Fibroblast of skin of back (primary cell): Measurements from ENCODE around the gene TPRX2.
"Not testable (repeated sequence)": the region's sequence is repeated elsewhere in the genome, so short reads cannot be mapped to it uniquely, and the experiment has no call there.

Source experiments
- DNase-seq: peaks from one replicate; pipeline ENCODE4 v3.0.0-alpha.2; 2013

The TPRX2 gene

DNA sequence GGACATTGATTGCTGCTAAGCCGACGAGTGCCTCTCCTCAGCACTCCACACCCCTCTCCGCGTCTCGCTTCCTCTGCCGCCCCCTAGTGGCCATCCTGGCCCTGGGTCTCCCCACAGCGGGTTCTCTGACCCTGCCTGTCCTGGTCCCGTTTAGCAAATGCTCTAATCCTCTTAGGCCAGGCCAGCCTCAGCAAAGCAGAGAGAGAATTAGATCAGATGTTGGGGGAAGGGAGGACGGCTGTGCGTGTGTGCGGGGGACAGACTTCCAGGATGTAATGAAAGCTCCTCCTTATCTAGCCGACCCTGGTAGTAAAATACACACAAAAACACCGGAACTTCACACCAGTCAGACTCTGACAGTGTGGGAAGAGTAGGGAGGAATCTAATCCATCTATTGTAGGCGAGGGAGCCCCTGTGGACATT, 4.5 kb downstream of the TPRX2 start:
- peak; percentile 63 for DNase-seq

DNA sequence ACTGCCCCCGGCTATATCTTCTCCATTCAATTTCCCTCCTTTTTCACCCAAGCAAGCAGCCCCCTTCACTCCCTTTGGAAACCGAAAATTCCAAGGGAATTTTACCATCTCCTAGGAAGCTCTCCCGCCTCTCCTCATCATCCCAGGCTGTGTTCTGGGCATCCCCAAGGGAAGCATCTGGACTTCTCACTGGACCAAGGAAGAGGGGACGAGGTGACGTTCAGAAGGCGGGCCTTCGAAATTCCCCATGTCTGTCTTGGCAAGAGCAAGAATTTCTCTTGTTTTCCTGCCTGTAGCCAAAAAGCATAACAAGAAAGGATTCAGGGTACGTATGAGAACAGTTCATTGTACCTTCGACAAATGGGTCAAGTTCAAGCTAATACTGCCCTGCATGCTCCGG, 6.1 kb downstream of the TPRX2 start:
- no peak for DNase-seq

DNA sequence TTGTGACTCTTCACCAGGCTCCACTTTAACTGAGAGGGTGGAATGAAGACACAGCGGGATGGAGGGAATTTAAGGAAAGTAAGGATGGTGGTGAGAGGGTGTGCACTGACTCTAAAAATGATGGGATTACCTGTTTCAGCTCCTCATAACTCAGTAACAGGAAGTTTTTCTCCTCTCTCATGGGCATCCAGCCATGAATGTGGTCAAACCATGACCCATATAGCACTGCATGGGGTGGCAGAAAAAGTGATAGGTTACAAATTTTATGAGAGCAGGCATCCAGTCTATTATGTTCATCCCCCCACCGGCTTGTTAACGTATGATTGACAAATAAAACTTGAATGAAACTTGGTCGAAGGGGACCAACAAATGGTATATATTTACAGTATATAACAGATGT, 19.9 kb downstream of the TPRX2 start:
- no peak for DNase-seq

DNA sequence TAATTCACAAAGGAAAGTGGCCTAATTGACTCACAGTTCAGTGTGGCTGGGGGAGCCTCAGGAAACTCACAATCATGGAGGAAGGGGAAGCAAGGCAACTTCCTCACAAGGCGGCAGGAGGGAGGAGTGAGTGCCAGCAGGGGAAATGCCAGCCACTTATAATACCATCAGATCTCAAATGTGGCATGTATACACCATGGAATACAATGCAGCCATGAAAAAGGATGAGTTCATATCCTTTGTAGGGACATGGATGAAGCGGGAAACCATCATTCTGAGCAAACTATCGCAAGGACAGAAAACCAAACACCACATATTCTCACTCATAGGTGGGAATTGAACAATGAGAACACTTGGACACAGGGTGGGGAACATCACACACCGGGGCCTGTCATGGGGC, 20.4 kb downstream of the TPRX2 start:
- DNase-seq = not testable (repeated sequence)

DNA sequence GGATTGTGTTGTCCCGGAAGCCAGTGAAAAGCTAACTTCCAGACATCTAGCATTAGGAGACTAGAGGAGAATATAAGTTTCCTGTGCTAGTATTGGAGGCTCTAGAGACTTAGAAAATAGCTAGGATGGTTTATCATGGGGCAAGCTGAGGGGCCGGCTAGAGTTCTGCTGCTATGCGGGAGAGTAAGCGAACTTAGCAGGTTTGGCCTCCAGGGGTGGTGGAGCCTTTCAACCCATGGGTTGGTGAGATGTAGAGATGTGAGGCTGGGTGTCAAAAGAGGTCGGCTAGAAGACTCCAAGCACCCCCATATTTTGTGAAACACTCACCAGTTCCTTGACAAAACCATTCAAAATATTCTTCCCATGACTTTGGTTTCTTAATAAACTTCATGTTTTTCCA, 22.7 kb downstream of the TPRX2 start:
- no peak for DNase-seq

DNA sequence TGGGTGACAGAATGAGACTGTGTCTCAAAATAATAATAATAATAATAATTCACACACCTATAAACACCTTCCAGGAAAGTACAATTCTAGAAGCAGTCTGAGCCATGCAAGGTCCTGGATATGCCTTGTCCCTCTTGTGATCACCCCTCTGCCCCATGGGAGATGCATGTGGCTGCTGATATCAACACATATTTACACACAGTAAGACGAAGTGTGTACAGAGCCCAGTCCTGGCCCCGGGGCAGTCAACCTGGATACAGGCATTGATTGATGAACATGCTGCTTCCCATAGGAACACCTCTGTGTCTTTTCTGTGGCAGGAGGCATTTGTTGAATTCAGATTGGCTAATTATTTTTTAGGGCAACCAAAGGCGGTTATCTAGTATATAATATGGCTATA, 23.9 kb downstream of the TPRX2 start:
- no peak for DNase-seq

DNA sequence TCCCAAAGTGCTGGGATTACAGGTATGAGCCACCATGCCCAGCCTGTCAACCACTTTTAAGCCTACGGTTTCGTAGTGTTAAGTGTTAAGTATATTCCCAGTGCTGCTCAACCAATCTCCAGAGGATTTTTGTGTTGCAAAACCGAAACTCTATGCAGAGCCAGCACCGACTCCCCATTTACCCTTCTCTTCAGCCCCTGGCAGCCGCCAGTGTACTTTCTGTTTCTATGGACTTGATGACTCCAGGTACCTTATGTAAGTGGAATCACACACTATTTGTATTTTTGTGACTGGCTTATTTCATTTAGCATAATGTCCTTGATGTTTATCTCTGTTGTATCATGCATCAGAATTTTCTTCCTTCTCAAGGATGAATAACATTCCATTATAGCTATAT, 26.0 kb downstream of the TPRX2 start:
- DNase-seq = no peak

DNA sequence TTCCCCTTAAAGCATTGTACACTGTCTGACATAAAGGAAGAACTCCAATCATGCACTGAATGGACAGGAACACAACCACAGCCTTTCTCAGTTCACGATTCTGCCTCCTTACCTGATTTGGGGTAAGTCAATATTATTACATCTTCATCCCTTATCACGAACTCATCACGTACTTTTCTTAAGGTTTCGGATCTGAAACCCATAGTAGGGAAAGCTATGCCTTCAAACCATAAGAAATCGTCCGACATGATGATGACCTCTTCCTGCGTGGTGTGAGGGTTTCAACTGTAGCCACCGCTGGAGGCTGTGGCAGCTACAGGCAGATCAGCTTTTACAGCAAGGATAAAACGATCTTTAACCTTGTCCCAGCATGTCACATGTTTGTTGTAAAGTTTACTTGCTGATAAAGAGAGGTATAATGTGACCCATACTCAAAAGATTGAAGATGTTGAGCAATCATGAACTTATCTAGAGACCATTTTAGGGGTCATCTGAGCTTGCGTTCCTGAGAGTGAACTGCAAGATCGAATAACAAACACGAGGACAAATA, 27.1 kb downstream of the TPRX2 start, which contains the start of gene SULT2A1:
TSS of gene SULT2A1 (minus strand) at position 306 of the 550 bp plus-strand sequence. CDS start at position 248, 58 bp downstream.
- DNase-seq = no peak

DNA sequence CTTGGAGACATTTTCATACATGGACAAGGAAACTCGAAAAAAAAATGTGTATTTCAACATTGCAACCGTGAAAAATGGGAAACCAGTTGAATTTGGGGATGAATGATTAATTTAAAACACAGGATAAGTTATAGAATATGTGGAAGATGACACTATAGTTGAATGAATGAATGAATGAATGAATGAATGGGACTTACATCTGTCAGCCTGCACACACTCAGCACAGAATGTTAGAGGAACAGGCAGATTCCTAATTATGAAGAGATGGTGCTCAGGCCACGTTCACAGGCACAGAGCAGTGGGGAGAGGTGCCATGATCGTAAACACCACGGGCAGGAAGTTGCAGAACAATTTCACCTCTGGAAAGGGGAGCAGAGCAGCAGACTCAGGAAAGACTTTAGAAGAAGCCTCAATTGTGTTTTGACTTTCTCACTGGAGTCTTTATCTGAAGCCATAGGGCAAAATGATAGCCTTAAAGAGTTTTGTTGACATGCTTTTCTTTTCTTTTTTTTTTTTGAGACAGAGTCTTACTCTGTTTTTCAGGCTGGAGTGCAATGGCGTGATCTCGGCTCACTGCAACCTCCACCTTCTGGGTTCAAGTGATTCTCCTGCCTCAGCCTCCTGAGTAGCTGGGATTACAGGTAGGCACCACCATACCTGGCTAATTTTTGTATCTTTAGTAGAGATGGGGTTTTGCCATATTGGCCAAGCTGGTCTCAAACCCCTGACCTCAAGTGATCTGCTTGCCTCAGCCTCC, 32.0 kb downstream of the TPRX2 start:
- no peak for DNase-seq

DNA sequence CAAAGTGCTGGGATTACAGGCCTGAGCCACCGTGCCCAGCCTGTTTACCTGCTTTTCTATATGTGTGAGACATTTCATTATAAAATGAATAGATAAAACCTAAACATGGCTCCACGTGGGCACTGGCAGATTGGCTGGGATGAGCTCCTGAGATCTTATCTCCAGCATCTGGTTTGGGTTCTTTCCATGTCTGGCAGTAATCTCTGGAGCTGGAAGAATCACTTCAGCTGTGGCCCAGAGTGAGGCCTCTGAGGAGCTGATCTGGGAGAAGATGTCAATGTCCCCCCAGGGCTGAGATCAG, 32.5 kb downstream of the TPRX2 start:
- no peak for DNase-seq

DNA sequence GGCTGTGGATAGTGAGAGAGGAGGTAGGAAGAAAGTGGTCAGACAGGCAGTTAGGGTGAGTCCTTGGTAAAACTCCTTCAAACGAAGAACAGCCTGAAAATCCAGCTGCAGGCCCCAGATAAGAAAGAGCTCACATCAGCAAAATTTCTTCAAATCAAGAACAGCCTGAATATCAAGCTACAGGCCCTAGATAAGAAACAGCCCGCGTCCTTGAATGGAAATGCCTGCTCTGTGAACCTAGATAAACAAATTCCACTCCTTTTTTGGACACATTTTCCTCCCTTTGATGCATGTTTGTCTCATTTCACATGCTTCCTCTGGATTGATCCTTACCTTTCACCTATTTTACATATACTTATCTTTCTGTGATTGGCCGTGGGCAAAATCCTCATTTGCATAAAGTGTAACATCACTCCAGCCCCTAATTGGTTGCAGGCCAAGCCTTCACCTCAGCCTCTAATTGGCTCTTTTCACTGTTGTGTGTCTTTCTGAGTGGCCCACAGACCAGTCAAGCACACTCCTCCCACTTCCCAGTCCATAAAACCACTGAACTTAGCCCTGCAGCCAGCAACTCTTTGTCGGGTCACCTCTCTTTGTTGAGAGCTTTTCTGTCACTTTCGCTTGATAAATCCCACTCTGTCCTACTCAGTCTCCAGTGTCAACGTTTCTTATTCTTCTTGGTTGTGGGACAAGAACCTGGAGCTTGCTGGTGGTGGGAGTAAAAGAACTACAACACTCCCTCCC, 33.1 kb downstream of the TPRX2 start:
- DNase-seq = no peak

DNA sequence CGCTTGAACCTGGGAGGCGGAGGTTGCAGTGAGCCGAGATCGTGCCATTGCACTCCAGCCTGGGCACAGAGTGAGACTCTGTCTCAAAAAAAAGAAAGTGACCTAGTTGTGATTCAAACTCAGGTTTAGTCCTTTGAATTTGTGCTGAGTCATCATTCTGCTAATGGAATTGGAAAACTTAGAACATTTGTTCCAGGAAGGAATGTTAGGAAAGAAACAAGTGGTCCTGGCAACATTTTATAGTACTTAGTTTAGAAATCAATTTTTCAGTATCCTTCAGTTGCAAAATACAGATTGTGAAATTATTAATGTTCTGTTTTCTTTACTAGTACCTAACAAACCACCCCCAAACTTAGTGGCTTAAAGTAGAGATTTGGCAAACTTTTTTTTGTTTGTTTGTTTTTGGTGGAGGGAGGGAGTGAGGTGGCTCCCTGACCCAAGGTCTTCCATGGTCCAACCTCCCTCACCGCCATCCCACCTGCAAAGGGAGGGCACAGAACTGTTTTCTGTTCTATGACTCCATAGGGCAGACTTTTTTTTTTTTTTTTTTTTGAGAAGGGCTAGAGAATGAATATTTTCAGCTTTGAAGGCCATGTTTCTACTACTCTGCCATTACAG, 36.2 kb downstream of the TPRX2 start:
- DNase-seq = no peak

DNA sequence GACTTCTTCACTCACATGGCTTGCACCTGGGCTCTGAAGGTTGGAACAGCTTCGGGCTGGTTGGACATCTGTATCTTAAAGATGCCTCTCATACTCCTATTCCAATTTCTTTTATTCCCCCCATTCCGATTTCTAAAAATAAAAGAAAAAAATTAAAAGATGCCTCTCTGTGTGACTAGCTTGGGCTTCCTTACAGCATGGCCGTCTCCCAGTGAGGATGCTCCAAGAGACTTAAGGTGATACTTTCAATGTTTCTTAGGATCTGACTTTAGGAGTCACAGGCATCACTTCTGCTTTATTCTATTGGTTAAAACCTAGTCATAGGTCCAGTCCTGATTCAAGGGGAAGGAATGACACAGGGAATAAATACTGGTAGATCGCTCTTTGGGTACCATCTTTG, 37.0 kb downstream of the TPRX2 start:
- no peak for DNase-seq

DNA sequence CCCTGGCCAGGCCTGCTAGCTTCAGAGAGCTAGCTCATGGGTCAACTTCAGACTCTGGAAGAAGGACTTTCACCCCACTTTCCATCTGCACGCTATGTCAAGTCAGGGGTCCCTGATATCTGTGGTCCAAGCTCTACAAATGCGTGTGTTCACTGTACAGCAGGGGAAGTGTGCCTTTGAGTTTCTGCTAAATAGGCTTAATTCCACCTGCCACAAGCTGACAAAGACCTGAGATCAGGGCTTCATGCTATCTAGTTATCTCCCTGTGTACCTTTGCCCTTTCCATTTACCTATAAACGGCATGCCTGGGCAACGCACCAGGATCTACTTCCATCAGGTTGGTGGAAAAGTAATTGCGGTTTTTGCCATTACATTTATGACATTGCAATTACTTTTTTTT, 37.7 kb downstream of the TPRX2 start:
- no peak for DNase-seq

DNA sequence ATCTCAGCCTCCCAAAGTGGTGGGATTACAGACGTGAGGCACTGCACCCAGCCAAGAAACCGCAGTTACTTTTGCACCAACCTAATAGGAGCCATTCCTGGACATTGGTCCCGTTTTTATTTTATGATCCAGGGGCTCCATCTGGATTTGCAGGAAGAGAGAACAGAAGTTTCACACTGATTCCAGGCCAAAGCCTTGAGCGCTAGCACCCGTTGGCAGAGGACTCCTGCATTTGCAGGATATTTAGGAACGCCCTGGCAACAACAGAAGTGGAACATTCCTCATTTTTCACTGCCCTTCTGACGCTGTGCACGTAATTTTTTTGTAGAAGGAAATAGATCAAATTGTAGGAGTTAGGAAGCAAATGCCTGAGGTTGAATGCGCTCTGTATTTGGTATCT, 38.8 kb downstream of the TPRX2 start:
- no peak for DNase-seq

DNA sequence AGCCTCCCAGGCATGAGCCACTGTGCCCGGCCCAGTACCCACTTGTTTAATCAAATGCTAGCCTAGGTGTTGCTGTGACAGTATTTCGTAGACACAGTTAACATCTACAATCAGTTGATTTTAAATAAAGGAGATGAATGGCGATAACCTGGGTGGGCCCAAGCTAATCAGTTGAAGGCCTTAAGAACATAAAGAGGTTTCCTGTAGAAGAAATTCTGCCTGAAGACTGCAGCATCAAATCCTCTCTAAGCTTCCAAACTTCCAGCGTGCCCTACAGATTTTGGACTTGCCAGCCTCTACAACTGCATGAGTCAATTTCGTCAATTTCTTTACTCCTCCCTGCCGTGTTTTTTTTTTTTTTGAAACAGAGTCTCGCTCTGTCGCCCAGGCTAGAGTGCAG, 40.3 kb downstream of the TPRX2 start:
- DNase-seq = no peak

DNA sequence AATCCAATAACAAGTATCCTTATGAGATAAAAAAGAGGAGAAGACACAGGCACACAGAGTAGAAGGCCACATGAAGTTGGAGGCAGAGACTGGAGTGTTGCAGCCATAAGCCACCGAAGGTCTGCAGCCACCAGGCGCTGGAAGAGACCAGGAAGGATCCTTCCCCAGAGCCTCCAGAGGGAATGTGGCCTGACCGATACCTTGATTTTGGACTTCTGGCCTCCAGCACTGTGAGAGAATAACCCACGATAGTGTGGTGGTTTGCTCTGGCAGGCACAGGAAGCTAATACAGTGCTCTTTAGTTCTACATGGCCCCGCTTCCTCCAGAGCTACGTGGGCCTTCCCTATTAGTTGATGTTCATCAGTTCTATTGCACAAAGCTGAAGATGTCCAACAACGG, 42.3 kb downstream of the TPRX2 start:
- DNase-seq = no peak

DNA sequence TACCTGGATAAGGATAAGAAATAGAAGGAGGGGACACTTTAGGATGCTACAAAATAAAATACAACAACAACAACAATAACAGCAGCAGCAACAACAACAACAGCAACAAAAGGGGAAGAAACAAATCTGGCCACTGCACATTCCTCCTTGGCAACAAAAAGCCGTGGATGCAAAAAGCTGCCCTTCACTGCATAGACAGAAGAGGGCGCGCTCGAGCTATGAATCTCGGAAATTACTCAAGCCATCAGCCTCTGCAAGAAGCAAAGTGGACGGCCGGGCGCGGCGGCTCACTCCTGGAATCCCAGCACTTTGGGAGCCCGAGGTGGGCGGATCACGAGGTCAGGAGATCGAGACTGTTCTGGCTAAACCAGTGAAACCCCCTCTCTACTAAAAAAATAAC, 50.3 kb downstream of the TPRX2 start:
- DNase-seq = not testable (repeated sequence)

DNA sequence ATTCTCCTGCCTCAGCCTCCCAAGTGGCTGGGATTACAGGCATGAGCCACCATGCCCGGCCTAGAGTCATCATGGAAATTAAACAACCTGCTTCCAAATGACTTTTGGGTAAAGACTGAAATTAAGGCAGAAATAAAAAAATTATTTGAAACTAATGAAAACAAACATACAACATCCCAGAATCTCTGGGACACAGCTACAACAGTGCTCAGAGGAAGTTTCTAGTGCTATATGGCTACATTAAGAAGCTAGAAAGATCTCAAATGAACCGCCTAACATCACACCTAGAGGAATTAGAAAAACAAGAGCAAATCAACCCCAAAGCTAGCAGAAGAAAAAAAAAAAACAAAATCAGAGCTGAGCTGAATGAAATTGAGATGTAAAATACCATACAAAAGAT, 51.2 kb downstream of the TPRX2 start:
- not testable (repeated sequence) for DNase-seq
